Esophagus squamous epithelium (tissue), 5 donors: ENCODE results near the gene F7. TPM values are rescaled to one million over a fixed set of nuclear protein-coding genes. Genes with fewer than 3 reads are reported as not detected.
"Not testable (repeated sequence)": the region's sequence is repeated elsewhere in the genome, so short reads cannot be mapped to it uniquely, and the experiment has no call there.

Experiments
- DNase-seq: peaks from one replicate; lab custom pipeline; 2025; lab: John Stamatoyannopoulos, UW
- H3K27ac ChIP-seq, 4 donors: fragments of 200-600 bp; sonication (generic); one replicate each; pipeline ENCODE4 v1.5.1; 2016 to 2019; ENCODE audit warnings: mild to moderate bottlenecking in 1 of 4
- H3K27me3 ChIP-seq, 4 donors: fragments of 200-600 bp; sonication (generic); 1 replicate in 3 of 4; 2 replicates in 1 of 4; pipeline versions ENCODE4 v1.5.1 to v1.6.0; 2017 to 2021; ENCODE audit warnings: antibody characterized with exemption in 1 of 4
- H3K36me3 ChIP-seq, 3 donors: fragments of 200-600 bp; sonication (generic); one replicate each; pipeline ENCODE4 v1.5.1; 2016 to 2019
- H3K4me1 ChIP-seq, 3 donors: fragments of 200-600 bp; sonication (generic); one replicate each; pipeline ENCODE4 v1.5.1; 2017 to 2019
- H3K4me3 ChIP-seq, 4 donors: fragments of 200-600 bp; sonication (generic); 1 replicate in 3 of 4; 2 replicates in 1 of 4; pipeline ENCODE4 v1.5.1; 2016 to 2019; ENCODE audit warnings: mild to moderate bottlenecking in 2 of 4, moderate library complexity in 1 of 4
- H3K9me3 ChIP-seq, 3 donors: fragments of 200-600 bp; sonication (generic); one replicate each; pipeline ENCODE4 v1.5.1; 2016 to 2019
- POLR2A ChIP-seq, 4 donors: fragments of 450-650 bp; IDR thresholded peaks; one replicate each; pipeline ENCODE4 v1.6.1; 2017; ENCODE audit warnings: antibody characterized with exemption in 4 of 4, mild to moderate bottlenecking in 4 of 4, moderate library complexity in 3 of 4
- WGBS, 2 donors: methylation state at CpG; one replicate each; pipeline ENCODE4 v1.1.5; 2018; 5-methylcytosine and 5-hydroxymethylcytosine counted together
- intact Hi-C: fragments of 100-400 bp; cut with DNase I; formaldehyde crosslinking; loops from one replicate; pipeline ENCODE4 v1.15.0; 2022
- total RNA-seq, 4 donors: library from RNA; depleted of rRNA; stranded (reverse); fragments of >200 nt; gene quantifications; one replicate each; pipeline ENCODE4 v1.1.0, GENCODE V29; 2016
- TF ChIP-seq, protein P1 (sequence below), 6 experiments: fragments of 450-650 bp in 4 of 6; fragments of 200-600 bp in 2 of 6; sonication (generic) in 2 of 6; IDR thresholded peaks; one replicate each; pipeline ENCODE4 v1.5.1; 2016 to 2019; ENCODE audit warnings: antibody characterized with exemption in 6 of 6, mild to moderate bottlenecking in 4 of 6, moderate library complexity in 4 of 6
- donor health status: DM: yes; HTN: yes; CAD: no.

The F7 gene
- total RNA-seq, 4 donors from 2014 or later, result not detected

- Histone ChIP-seq H3K27me3 (peaks cover 0 to 39% (median 1%) of the 10 kb centered on the region in 4 donors), H3K27ac (no peak within 1 kb of the TSS), H3K4me3 (no peak within 1 kb of the TSS), H3K36me3 (no peaks in the 10 kb centered on the region), H3K9me3 (no peaks in the 10 kb centered on the region), H3K4me1 (peaks cover 5 to 12% (median 8%) of the 10 kb centered on the region in 3 donors)
- no peak for DNase-seq
- 53 to 78% methylated on average over 8 to 11 of the region's 16 CpGs for WGBS, 2 donors
- intact Hi-C loops, result no loop called here
- TF ChIP-seq, protein P1, sequence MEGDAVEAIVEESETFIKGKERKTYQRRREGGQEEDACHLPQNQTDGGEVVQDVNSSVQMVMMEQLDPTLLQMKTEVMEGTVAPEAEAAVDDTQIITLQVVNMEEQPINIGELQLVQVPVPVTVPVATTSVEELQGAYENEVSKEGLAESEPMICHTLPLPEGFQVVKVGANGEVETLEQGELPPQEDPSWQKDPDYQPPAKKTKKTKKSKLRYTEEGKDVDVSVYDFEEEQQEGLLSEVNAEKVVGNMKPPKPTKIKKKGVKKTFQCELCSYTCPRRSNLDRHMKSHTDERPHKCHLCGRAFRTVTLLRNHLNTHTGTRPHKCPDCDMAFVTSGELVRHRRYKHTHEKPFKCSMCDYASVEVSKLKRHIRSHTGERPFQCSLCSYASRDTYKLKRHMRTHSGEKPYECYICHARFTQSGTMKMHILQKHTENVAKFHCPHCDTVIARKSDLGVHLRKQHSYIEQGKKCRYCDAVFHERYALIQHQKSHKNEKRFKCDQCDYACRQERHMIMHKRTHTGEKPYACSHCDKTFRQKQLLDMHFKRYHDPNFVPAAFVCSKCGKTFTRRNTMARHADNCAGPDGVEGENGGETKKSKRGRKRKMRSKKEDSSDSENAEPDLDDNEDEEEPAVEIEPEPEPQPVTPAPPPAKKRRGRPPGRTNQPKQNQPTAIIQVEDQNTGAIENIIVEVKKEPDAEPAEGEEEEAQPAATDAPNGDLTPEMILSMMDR (IDR thresholded peaks at IDR 0.05), result no peak
Observed at GRCh38 chr13:113157929-113158747, 52.5 kb downstream of the F7 start, which contains the start of gene PROZ. Gene PROZ, plus strand, starts transcription at chr13:113158648. Its CDS starts 13 bp downstream, at chr13:113158661.

DNA sequence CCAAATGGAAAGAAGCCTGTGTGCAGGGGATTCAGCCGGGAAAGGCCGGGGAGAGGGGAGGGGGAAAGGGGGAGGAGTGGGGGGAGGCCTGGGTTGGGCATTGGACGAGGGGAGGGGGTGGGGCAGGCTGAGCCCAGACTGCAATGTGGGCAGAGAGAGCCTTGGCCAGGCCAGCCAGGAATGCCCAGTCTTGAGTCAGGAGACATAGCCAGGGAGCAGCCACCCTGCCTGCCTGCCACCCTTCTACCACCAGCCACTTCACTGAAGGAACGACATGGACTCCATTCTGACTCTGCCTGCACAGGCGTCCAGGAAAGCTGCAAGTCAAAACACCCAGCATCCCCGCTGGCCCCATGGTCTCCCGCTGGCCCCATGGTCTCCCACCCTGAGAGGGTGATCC, 53.4 kb downstream of the F7 start:
- WGBS, 2 donors, result 50 to 60% methylated on average over 1 to 3 of the region's 7 CpGs
- intact Hi-C loops, result no loop called here
- H3K4me1 ChIP-seq, result peaks cover 0 to 6% (median 3%) of the 10 kb centered on the region in 3 donors
- no peak overlapping the region for H3K27ac ChIP-seq
- no peaks in the 10 kb centered on the region for H3K36me3 ChIP-seq
- no peak overlapping the region for H3K4me3 ChIP-seq
- no peak for DNase-seq
- peaks cover 0 to 44% (median 1%) of the 10 kb centered on the region in 4 donors for H3K27me3 ChIP-seq
- TF ChIP-seq, protein P1 (IDR thresholded peaks at IDR 0.05), result no peak
- TF ChIP-seq POLR2A (IDR thresholded peaks at IDR 0.05), result no peak
- no peaks in the 10 kb centered on the region for H3K9me3 ChIP-seq

DNA sequence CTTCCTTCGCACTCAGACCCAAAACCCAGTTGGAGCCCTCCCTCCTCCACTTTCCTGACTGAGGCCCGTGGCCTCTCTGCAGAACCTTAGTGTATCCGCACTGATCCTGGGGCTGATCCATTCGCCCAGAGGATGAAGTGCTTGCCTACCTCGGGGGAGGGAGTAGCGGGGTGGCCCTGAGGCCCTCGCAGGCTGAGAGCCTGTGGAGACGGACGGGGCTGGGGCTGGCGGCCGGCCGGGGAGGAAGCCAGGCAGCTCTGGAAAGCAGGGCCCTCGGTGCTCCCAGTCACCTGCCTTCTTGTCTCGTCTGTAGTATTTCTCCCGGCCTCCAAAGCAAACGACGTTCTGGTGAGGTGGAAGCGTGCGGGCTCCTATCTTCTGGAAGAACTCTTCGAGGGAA, 54.1 kb downstream of the F7 start:
- WGBS, 2 donors, result 78 to 82% methylated on average over 6 to 10 of the region's 20 CpGs
- no peak for TF ChIP-seq POLR2A (IDR thresholded peaks at IDR 0.05)
- TF ChIP-seq, protein P1 (IDR thresholded peaks at IDR 0.05), result no peak
- intact Hi-C loops, result no loop called here
- Histone ChIP-seq H3K27ac (no peak overlapping the region), H3K4me3 (no peak overlapping the region), H3K4me1 (peaks cover 0 to 2% (median 0%) of the 10 kb centered on the region in 3 donors), H3K36me3 (no peaks in the 10 kb centered on the region), H3K27me3 (peaks cover 0 to 49% (median 1%) of the 10 kb centered on the region in 4 donors), H3K9me3 (no peaks in the 10 kb centered on the region)
- no peak for DNase-seq

DNA sequence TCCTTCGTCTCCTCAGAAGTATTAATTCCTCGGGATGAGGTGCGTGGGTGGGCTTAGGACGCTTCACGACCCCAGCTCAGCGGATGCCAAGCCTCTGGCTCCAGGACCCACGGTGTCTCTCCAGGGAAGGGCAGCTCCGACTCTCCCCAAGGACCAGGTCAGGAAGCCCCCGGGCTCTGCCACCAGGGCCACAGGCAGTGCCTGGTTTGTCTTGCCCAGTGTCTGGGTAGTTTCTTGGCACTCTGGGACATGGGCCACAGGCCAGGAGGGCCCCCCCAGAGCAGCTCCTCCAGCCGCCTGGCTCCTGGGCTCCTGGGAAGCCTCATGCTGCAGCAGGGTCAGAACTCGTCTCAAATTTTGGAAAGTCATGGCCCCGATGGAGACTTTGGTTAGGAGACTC, 55.4 kb downstream of the F7 start:
- Histone ChIP-seq H3K27ac (no peak overlapping the region), H3K27me3 (peaks cover 0 to 49% (median 1%) of the 10 kb centered on the region in 4 donors), H3K4me3 (no peak overlapping the region), H3K9me3 (no peaks in the 10 kb centered on the region), H3K36me3 (no peaks in the 10 kb centered on the region), H3K4me1 (no peaks in the 10 kb centered on the region)
- WGBS, 2 donors, result 84 to 87% methylated on average over 6 to 9 of the region's 12 CpGs
- TF ChIP-seq, protein P1 (IDR thresholded peaks at IDR 0.05), result no peak
- intact Hi-C loops, result no loop called here
- DNase-seq, result no peak

DNA sequence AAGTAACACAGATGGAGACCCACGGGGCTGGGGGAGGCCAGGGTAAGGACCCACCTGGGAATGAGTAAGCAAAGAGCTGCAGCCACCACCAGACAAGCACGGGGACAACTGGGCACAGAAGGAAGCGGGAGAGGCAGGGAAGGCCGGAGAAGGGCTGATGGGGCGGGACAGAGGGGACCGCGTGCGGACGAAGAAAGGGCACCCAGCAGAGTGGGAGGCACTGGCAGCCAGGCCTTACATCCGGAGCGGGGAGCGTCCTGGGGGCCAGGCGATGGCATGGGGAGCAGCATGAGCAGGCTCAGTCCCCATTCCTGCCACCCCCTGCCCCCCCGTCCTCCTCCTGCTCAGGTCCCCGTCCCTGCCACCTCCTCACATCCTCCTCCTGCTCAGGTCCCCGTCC, 55.8 kb downstream of the F7 start:
- H3K36me3 ChIP-seq, result no peaks in the 10 kb centered on the region
- intact Hi-C loops, result no loop called here
- no peaks in the 10 kb centered on the region for H3K9me3 ChIP-seq
- DNase-seq, result no peak
- no peaks in the 10 kb centered on the region for H3K4me1 ChIP-seq
- peaks cover 0 to 49% (median 1%) of the 10 kb centered on the region in 4 donors for H3K27me3 ChIP-seq
- 55 to 67% methylated on average over 7 to 8 of the region's 16 CpGs for WGBS, 2 donors
- H3K27ac ChIP-seq, result no peak overlapping the region
- no peak overlapping the region for H3K4me3 ChIP-seq
- no peak for TF ChIP-seq POLR2A (IDR thresholded peaks at IDR 0.05)
- TF ChIP-seq, protein P1 (IDR thresholded peaks at IDR 0.05), result no peak

GRCh38 chr13:113161975-113162374, 56.4 kb downstream of the F7 start:
- H3K4me1 ChIP-seq, H3K4me3 ChIP-seq, H3K9me3 ChIP-seq, DNase-seq, intact Hi-C loops, H3K36me3 ChIP-seq, H3K27ac ChIP-seq: not testable (repeated sequence)
- H3K27me3 ChIP-seq, result peaks cover 0 to 49% (median 1%) of the 10 kb centered on the region in 4 donors
- WGBS, 2 donors, result 20% methylated on average over 2 of the region's 13 CpGs; no CpG with 5 or more reads in 1 of the 2 donors
